Activated CD8-positive, alpha-beta T cell treated with anti-CD3 and anti-CD28 coated beads, Interleukin-2, amount 10 ng/mL, durations not matched to agents 7 days and 5 days (primary cell): ENCODE data around the gene BICDL2. TPM values are rescaled to one million over a fixed set of nuclear protein-coding genes. Genes with fewer than 3 reads are reported as not detected.

ENCODE experiments used
- ATAC-seq: fragments of 150-1000 bp; cut with Tn5 transposase; one replicate; pipeline ENCODE4 v1.10.0; 2021; ENCODE audit warnings: moderate library complexity
- CTCF ChIA-PET: fragments of 350-600 bp; sonication (Branson Sonifier 250); formaldehyde crosslinking; loops from one replicate; lab custom pipeline; 2021; ENCODE audit warnings: antibody characterized with exemption; lab: Charles Lee
- POLR2A ChIA-PET: fragments of 350-600 bp; sonication (Branson Sonifier 250); formaldehyde crosslinking; loops from one replicate; lab custom pipeline; 2021; ENCODE audit warnings: antibody characterized with exemption; lab: Charles Lee
- DNase-seq: peaks from one replicate; pipeline ENCODE4 v3.0.0-alpha.2; 2020
- H3K27ac Mint-ChIP-seq: one replicate; pipeline ENCODE4 v1.8.0; 2021; ENCODE audit warnings: mild to moderate bottlenecking, mixed read lengths
- H3K27me3 Mint-ChIP-seq: one replicate; pipeline ENCODE4 v1.8.0; 2021; ENCODE audit warnings: low read depth, mixed read lengths
- H3K36me3 Mint-ChIP-seq: one replicate; pipeline ENCODE4 v1.8.0; 2021; ENCODE audit warnings: low read depth, mixed read lengths
- H3K4me1 Mint-ChIP-seq: one replicate; pipeline ENCODE4 v1.8.0; 2021; ENCODE audit warnings: low read depth, mixed read lengths
- H3K4me3 Mint-ChIP-seq: one replicate; pipeline ENCODE4 v1.8.0; 2021; ENCODE audit warnings: mild to moderate bottlenecking, mixed read lengths
- H3K9me3 Mint-ChIP-seq: one replicate; pipeline ENCODE4 v1.8.0; 2022; ENCODE audit warnings: mixed read lengths; ENCODE audit not compliant: insufficient read depth
- total RNA-seq, 2 experiments: library from RNA; stranded (reverse); gene quantifications; one replicate each; pipeline ENCODE4 v1.2.3, GENCODE V29; 2021

The BICDL2 gene
- total RNA-seq, 2 experiments from 2014 or later: 0.84 to 0.94 TPM

GRCh38 chr16:2992383-2993081, 44.2 kb downstream of the BICDL2 start:
- Mint-ChIP-seq H3K27ac (no peak overlapping the region), H3K4me3 (no peak overlapping the region), H3K36me3 (no peaks in the 10 kb centered on the region), H3K9me3 (no peaks in the 10 kb centered on the region), H3K4me1 (no peaks in the 10 kb centered on the region), H3K27me3 (no peaks in the 10 kb centered on the region)
- no peak for ATAC-seq
- no peak for DNase-seq
- ChIA-PET POLR2A (no interaction called here), CTCF (interaction anchor here (0.9 kb wide), 1 partner anchor 11 kb away, joined by 3 read pairs; no protein-coding TSS in a partner anchor)

GRCh38 chr16:2991566-2992261, 45.0 kb downstream of the BICDL2 start:
- no peaks in the 10 kb centered on the region for H3K27me3 Mint-ChIP-seq
- ATAC-seq: no peak
- DNase-seq: no peak
- ChIA-PET CTCF (no interaction called here), POLR2A (no interaction called here)
- no peaks in the 10 kb centered on the region for H3K9me3 Mint-ChIP-seq
- no peak overlapping the region for H3K27ac Mint-ChIP-seq
- no peaks in the 10 kb centered on the region for H3K36me3 Mint-ChIP-seq
- no peak overlapping the region for H3K4me3 Mint-ChIP-seq
- H3K4me1 Mint-ChIP-seq: no peaks in the 10 kb centered on the region

- Mint-ChIP-seq H3K27me3 (no peaks in the 10 kb centered on the region), H3K9me3 (no peaks in the 10 kb centered on the region), H3K4me3 (no peak overlapping the region), H3K36me3 (no peaks in the 10 kb centered on the region), H3K4me1 (no peaks in the 10 kb centered on the region), H3K27ac (no peak overlapping the region)
- POLR2A ChIA-PET: no interaction called here
- DNase-seq (no peak), ATAC-seq (no peak)
- CTCF ChIA-PET: no interaction called here
These were observed 45.9 kb downstream of the BICDL2 start for GRCh38 chr16:2990891-2991290.

- no peaks in the 10 kb centered on the region for H3K27me3 Mint-ChIP-seq
- no peak overlapping the region for H3K27ac Mint-ChIP-seq
- CTCF ChIA-PET: no interaction called here
- H3K36me3 Mint-ChIP-seq: no peaks in the 10 kb centered on the region
- DNase-seq: no peak
- POLR2A ChIA-PET: no interaction called here
- peaks cover 5% of the 10 kb centered on the region for H3K4me1 Mint-ChIP-seq
- no peak overlapping the region for H3K4me3 Mint-ChIP-seq
- no peaks in the 10 kb centered on the region for H3K9me3 Mint-ChIP-seq
- no peak for ATAC-seq
These were observed 48.1 kb downstream of the BICDL2 start for GRCh38 chr16:2988590-2989099.

- POLR2A ChIA-PET: no interaction called here
- CTCF ChIA-PET: interaction anchor here (1.1 kb wide), 1 partner anchor 16 kb away, joined by 3 read pairs; no protein-coding TSS in a partner anchor
- Mint-ChIP-seq H3K4me3 (no peak overlapping the region), H3K9me3 (no peaks in the 10 kb centered on the region), H3K27ac (no peak overlapping the region), H3K27me3 (no peaks in the 10 kb centered on the region), H3K36me3 (no peaks in the 10 kb centered on the region), H3K4me1 (peaks cover 11% of the 10 kb centered on the region)
- DNase-seq (no peak), ATAC-seq (no peak)
These were observed 48.9 kb downstream of the BICDL2 start for GRCh38 chr16:2987833-2988232.

- H3K4me3 Mint-ChIP-seq: no peak overlapping the region
- POLR2A ChIA-PET: no interaction called here
- H3K36me3 Mint-ChIP-seq: no peaks in the 10 kb centered on the region
- DNase-seq (no peak), ATAC-seq (no peak)
- no peaks in the 10 kb centered on the region for H3K9me3 Mint-ChIP-seq
- CTCF ChIA-PET: interaction anchor here (1.1 kb wide), 1 partner anchor 16 kb away, joined by 3 read pairs; no protein-coding TSS in a partner anchor
- peaks cover 13% of the 10 kb centered on the region for H3K4me1 Mint-ChIP-seq
- no peak overlapping the region for H3K27ac Mint-ChIP-seq
- H3K27me3 Mint-ChIP-seq: no peaks in the 10 kb centered on the region
These were observed 49.5 kb downstream of the BICDL2 start for GRCh38 chr16:2987286-2987685.

GRCh38 chr16:2986623-2987188, 50.0 kb downstream of the BICDL2 start:
- DNase-seq: no peak
- ChIA-PET CTCF (interaction anchor here (1.1 kb wide), 1 partner anchor 17 kb away, joined by 3 read pairs; no protein-coding TSS in a partner anchor), POLR2A (no interaction called here)
- ATAC-seq: no peak
- Mint-ChIP-seq H3K4me3 (no peak overlapping the region), H3K27ac (no peak overlapping the region), H3K4me1 (peaks cover 15% of the 10 kb centered on the region), H3K9me3 (no peaks in the 10 kb centered on the region), H3K36me3 (no peaks in the 10 kb centered on the region), H3K27me3 (no peaks in the 10 kb centered on the region)

- Mint-ChIP-seq H3K4me1 (peaks cover 23% of the 10 kb centered on the region), H3K27ac (no peak overlapping the region), H3K9me3 (no peaks in the 10 kb centered on the region), H3K36me3 (no peaks in the 10 kb centered on the region), H3K27me3 (no peaks in the 10 kb centered on the region), H3K4me3 (no peak overlapping the region)
- ChIA-PET CTCF (interaction anchor here (1.4 kb wide), 1 partner anchor 14 kb away, joined by 3 read pairs; no protein-coding TSS in a partner anchor), POLR2A (no interaction called here)
- ATAC-seq (no peak), DNase-seq (no peak)
These were observed 50.8 kb downstream of the BICDL2 start for GRCh38 chr16:2985893-2986355.

- ChIA-PET POLR2A (no interaction called here), CTCF (interaction anchor here (1.1 to 1.4 kb wide), 2 partner anchors 13 to 19 kb away, joined by 3 read pairs; no protein-coding TSS in a partner anchor)
- ATAC-seq (no peak), DNase-seq (no peak)
- H3K9me3 Mint-ChIP-seq: no peaks in the 10 kb centered on the region
- peaks cover 26% of the 10 kb centered on the region for H3K4me1 Mint-ChIP-seq
- H3K27me3 Mint-ChIP-seq: no peaks in the 10 kb centered on the region
- no peaks in the 10 kb centered on the region for H3K36me3 Mint-ChIP-seq
- H3K27ac Mint-ChIP-seq: no peak overlapping the region
- no peak overlapping the region for H3K4me3 Mint-ChIP-seq
These were observed 51.3 kb downstream of the BICDL2 start for GRCh38 chr16:2985462-2985861.

GRCh38 chr16:2983706-2984136, 53.0 kb downstream of the BICDL2 start:
- DNase-seq (peak; percentile 81), ATAC-seq (peak; percentile 46)
- Mint-ChIP-seq H3K4me1 (peaks cover 29% of the 10 kb centered on the region), H3K36me3 (peaks cover 7% of the 10 kb centered on the region), H3K4me3 (peak overlapping the region; percentile 45), H3K9me3 (no peaks in the 10 kb centered on the region), H3K27ac (no peak overlapping the region), H3K27me3 (no peaks in the 10 kb centered on the region)
- CTCF ChIA-PET: interaction anchor here (0.8 to 3.9 kb wide), 5 partner anchors 14 to 44 kb away, joined by 3 to 16 read pairs (median 4); partner anchors contain the start of gene PAQR4
- POLR2A ChIA-PET: interaction anchor here (1.4 kb wide), 1 partner anchor 14 kb away, joined by 4 read pairs; no protein-coding TSS in a partner anchor

GRCh38 chr16:2982402-2982801, 54.3 kb downstream of the BICDL2 start:
- no peaks in the 10 kb centered on the region for H3K27me3 Mint-ChIP-seq
- ATAC-seq: no peak
- H3K9me3 Mint-ChIP-seq: no peaks in the 10 kb centered on the region
- peaks cover 38% of the 10 kb centered on the region for H3K4me1 Mint-ChIP-seq
- POLR2A ChIA-PET: interaction anchor here (1.4 kb wide), 1 partner anchor 12 kb away, joined by 4 read pairs; no protein-coding TSS in a partner anchor
- H3K4me3 Mint-ChIP-seq: no peak overlapping the region
- CTCF ChIA-PET: interaction anchor here (1.0 to 3.9 kb wide), 5 partner anchors 13 to 55 kb away, joined by 3 to 16 read pairs (median 4); partner anchors contain the start of gene PAQR4
- H3K36me3 Mint-ChIP-seq: peaks cover 14% of the 10 kb centered on the region
- DNase-seq: no peak
- H3K27ac Mint-ChIP-seq: no peak overlapping the region
